BJ (cell line): ENCODE data around the gene NPC1L1. TPM values are rescaled to one million over a fixed set of nuclear protein-coding genes. Genes with fewer than 3 reads are reported as not detected.

Experiments used
- CTCF ChIA-PET: fragments of 350-600 bp; formaldehyde crosslinking; extraction: SDS; loops from one replicate; lab custom pipeline; 2021; ENCODE audit warnings: antibody characterized with exemption, inconsistent platforms; lab: Yijun Ruan, JAX
- POLR2A ChIA-PET: fragments of 300-600 bp; sonication (Branson Sonifier 250); formaldehyde crosslinking; extraction: SDS; loops from one replicate; lab custom pipeline; 2021; ENCODE audit warnings: antibody characterized with exemption; lab: Charles Lee
- DNase-seq: peaks from one replicate; pipeline ENCODE4 v3.0.0-alpha.2; 2011; ENCODE audit warnings: low read depth
- H3K27me3 ChIP-seq: 2 replicates; pipeline ENCODE4 v1.6.0; 2011; ENCODE audit warnings: low read length; ENCODE audit not compliant: control insufficient read depth, insufficient read depth
- H3K36me3 ChIP-seq: 2 replicates; pipeline ENCODE4 v1.5.1; 2011; ENCODE audit warnings: low read length; ENCODE audit not compliant: control insufficient read depth, insufficient read depth
- H3K4me3 ChIP-seq: 2 replicates; pipeline ENCODE4 v1.5.1; 2011; ENCODE audit warnings: low read depth, mild to moderate bottlenecking, control low read depth, low read length
- CTCF ChIP-seq: IDR thresholded peaks from 2 replicates; pipeline ENCODE4 v1.5.1; 2011; ENCODE audit warnings: low read depth, mild to moderate bottlenecking, control low read depth, inconsistent platforms, low read length, moderate library complexity; ENCODE audit not compliant: insufficient read depth
- polyA plus RNA-seq: library from polyadenylated mRNA; depleted of rRNA; stranded (reverse); fragments of >200 nt; gene quantifications from 2 replicates; pipeline ENCODE4 v1.2.3, GENCODE V29; 2011

The NPC1L1 gene
- polyA plus RNA-seq, 1 experiment, result not detected

- POLR2A ChIA-PET, result no interaction called here
- DNase-seq, result no peak
- CTCF ChIA-PET, result interaction anchor here (0.7 to 3.2 kb wide), 6 partner anchors 21 to 291 kb away, joined by 3 to 14 read pairs (median 7); partner anchors contain the start of gene YKT6
- Histone ChIP-seq H3K36me3 (no peaks in the 10 kb centered on the region), H3K4me3 (peak overlapping the region; percentile 75), H3K27me3 (peaks cover 2% of the 10 kb centered on the region; the same call in 1 of the 2 replicates)
- no peak for TF ChIP-seq CTCF
Observed at GRCh38 chr7:44491229-44491628, 49.9 kb downstream of the NPC1L1 start.

- CTCF ChIA-PET, result interaction anchor here (1.2 to 3.2 kb wide), 6 partner anchors 10 to 249 kb away, joined by 3 to 14 read pairs (median 7); no protein-coding TSS in a partner anchor
- H3K4me3 ChIP-seq, result peak within 1 kb of the TSS; percentile 75
- peaks cover under 1% of the 10 kb centered on the region; the same call in 1 of the 2 replicates for H3K27me3 ChIP-seq
- TF ChIP-seq CTCF, result peak; percentile 26; the same call in 1 of the 2 replicates
- POLR2A ChIA-PET, result interaction anchor here (0.7 kb wide), 1 partner anchor 451 kb away, joined by 4 read pairs; no protein-coding TSS in a partner anchor
- no peak for DNase-seq
- H3K36me3 ChIP-seq, result no peaks in the 10 kb centered on the region
Observed at GRCh38 chr7:44490351-44491200, 50.6 kb downstream of the NPC1L1 start, which contains the start of gene NUDCD3. TSS of gene NUDCD3 (minus strand) at chr7:44490658. CDS start at chr7:44490600, 58 bp downstream.

GRCh38 chr7:44489955-44490350 lies 51.2 kb downstream of the NPC1L1 start:
- DNase-seq, result no peak
- TF ChIP-seq CTCF, result no peak
- H3K36me3 ChIP-seq, result peaks cover 1% of the 10 kb centered on the region; the same call in 1 of the 2 replicates
- no peaks in the 10 kb centered on the region for H3K27me3 ChIP-seq
- peak overlapping the region; percentile 75 for H3K4me3 ChIP-seq
- POLR2A ChIA-PET, result interaction anchor here (0.7 kb wide), 1 partner anchor 451 kb away, joined by 4 read pairs; no protein-coding TSS in a partner anchor
- CTCF ChIA-PET, result interaction anchor here (1.2 to 3.2 kb wide), 6 partner anchors 9 to 249 kb away, joined by 3 to 14 read pairs (median 7); no protein-coding TSS in a partner anchor

GRCh38 chr7:44488955-44489354 lies 52.2 kb downstream of the NPC1L1 start:
- Histone ChIP-seq H3K27me3 (no peaks in the 10 kb centered on the region), H3K4me3 (peak overlapping the region; percentile 75), H3K36me3 (peaks cover 4% of the 10 kb centered on the region; the same call in 1 of the 2 replicates)
- CTCF ChIA-PET, result interaction anchor here (0.6 to 3.1 kb wide), 2 partner anchors 137 to 248 kb away, joined by 3 to 10 read pairs; no protein-coding TSS in a partner anchor
- DNase-seq, result no peak
- no peak for TF ChIP-seq CTCF
- POLR2A ChIA-PET, result no interaction called here

GRCh38 chr7:44486693-44487092 lies 54.4 kb downstream of the NPC1L1 start:
- no peaks in the 10 kb centered on the region for H3K27me3 ChIP-seq
- TF ChIP-seq CTCF, result no peak
- H3K36me3 ChIP-seq, result peaks cover 6% of the 10 kb centered on the region
- DNase-seq, result no peak
- H3K4me3 ChIP-seq, result no peak overlapping the region
- ChIA-PET POLR2A (no interaction called here), CTCF (no interaction called here)
